ENCODE data around the gene ENPP1. TPM values are rescaled to one million over a fixed set of nuclear protein-coding genes. Genes with fewer than 3 reads are reported as not detected.

The ENPP1 gene
- total RNA-seq, 1 donor from 2014 or later = 32.1 TPM

Small RNA genes within 50 kb of the gene (microRNA-seq; reads per million reads assigned to microRNA genes)
- not detected for gene MIR548H5 (ENCODE audit: borderline number of aligned reads)

Other genes starting within 250 kb of the ENPP1 start
- 10.0 TPM for gene ARG1, start 234.8 kb upstream of the ENPP1 start, total RNA-seq
- gene MED23, start 179.8 kb upstream of the ENPP1 start, total RNA-seq = 19.3 TPM
- 0.48 TPM for gene ENPP3, start 170.7 kb upstream of the ENPP1 start, total RNA-seq
- gene OR2A4, start 106.6 kb upstream of the ENPP1 start, total RNA-seq = not detected
- not detected for gene CTAGE9, start 97.0 kb upstream of the ENPP1 start, total RNA-seq
- gene CCN2, start 143.4 kb downstream of the ENPP1 start, total RNA-seq = 99.8 TPM

All from mesenteric fat pad (tissue), 1 donor.